Superior temporal gyrus (tissue), 1 donor: Measurements from ENCODE around the gene CPSF4L.

ENCODE experiments used
- DNase-seq: peaks from one replicate; pipeline ENCODE4 v3.0.0-alpha.2; 2016; ENCODE audit errors: extremely low spot score

Gene CPSF4L

GRCh38 chr17:73289549-73290254 is 28.0 kb upstream of the CPSF4L start:
- DNase-seq = no peak

GRCh38 chr17:73288534-73289302 is 27.0 kb upstream of the CPSF4L start:
- DNase-seq = no peak

- no peak for DNase-seq
Measured at GRCh38 chr17:73286863-73287296, 25.2 kb upstream of the CPSF4L start.

- DNase-seq = no peak
Measured at GRCh38 chr17:73285916-73286862, 24.5 kb upstream of the CPSF4L start.

- no peak for DNase-seq
Measured at GRCh38 chr17:73285603-73285908, 23.9 kb upstream of the CPSF4L start.

GRCh38 chr17:73284906-73285602 is 23.4 kb upstream of the CPSF4L start:
- no peak for DNase-seq

- no peak for DNase-seq
Measured at GRCh38 chr17:73284354-73284753, 22.7 kb upstream of the CPSF4L start.

GRCh38 chr17:73283841-73284282 is 22.2 kb upstream of the CPSF4L start:
- DNase-seq = no peak

- DNase-seq = no peak
Measured at GRCh38 chr17:73283250-73283649, 21.6 kb upstream of the CPSF4L start.

- DNase-seq = no peak
Measured at GRCh38 chr17:73282629-73283028, 20.9 kb upstream of the CPSF4L start.

GRCh38 chr17:73281928-73282327 is 20.2 kb upstream of the CPSF4L start:
- DNase-seq = no peak

GRCh38 chr17:73280191-73280590 is 18.5 kb upstream of the CPSF4L start:
- DNase-seq = no peak

- DNase-seq = no peak
Measured at GRCh38 chr17:73279704-73280103, 18.0 kb upstream of the CPSF4L start.

- DNase-seq = peak; percentile 33
Measured at GRCh38 chr17:73278465-73279453, 17.1 kb upstream of the CPSF4L start.

- DNase-seq = no peak
Measured at GRCh38 chr17:73278049-73278464, 16.4 kb upstream of the CPSF4L start.

- DNase-seq = no peak
Measured at GRCh38 chr17:73274490-73274889, 12.8 kb upstream of the CPSF4L start.

GRCh38 chr17:73272906-73273218 is 11.2 kb upstream of the CPSF4L start:
- peak; percentile 77 for DNase-seq

- no peak for DNase-seq
Measured at GRCh38 chr17:73271072-73271471, 9.4 kb upstream of the CPSF4L start.

GRCh38 chr17:73269791-73270190 is 8.1 kb upstream of the CPSF4L start:
- DNase-seq = no peak

- DNase-seq = no peak
Measured at GRCh38 chr17:73269329-73269615, 7.6 kb upstream of the CPSF4L start.
